ENCODE data around the gene ZNF79. TPM values are rescaled to one million over a fixed set of nuclear protein-coding genes. Genes with fewer than 3 reads are reported as not detected.

ZNF79 gene
- total RNA-seq, 1 donor from 2014 or later = 6.2 TPM

GRCh38 chr9:127428348-127428747 lies 4.2 kb downstream of the ZNF79 start:
- H3K27ac ChIP-seq (replicated peaks) = no peak overlapping the region

GRCh38 chr9:127430415-127430814 lies 6.2 kb downstream of the ZNF79 start:
- H3K36me3 ChIP-seq = peaks cover 59% of the 10 kb centered on the region

More at GRCh38 chr9:127428348-127428747, 4.2 kb downstream of the ZNF79 start:
- no peak for DNase-seq
- Histone ChIP-seq H3K4me3 (no peak overlapping the region), H3K27me3 (ENCODE audit: low read depth) (no peaks in the 10 kb centered on the region), H3K9me3 (replicated peaks) (no peaks in the 10 kb centered on the region), H3K4me1 (peaks cover 39% of the 10 kb centered on the region), H3K36me3 (peaks cover 38% of the 10 kb centered on the region)
- intact Hi-C loops (cut with micrococcal nuclease) = no loop called here
- no peak for TF ChIP-seq CTCF (IDR thresholded peaks at IDR 0.05; ENCODE audit: borderline replicate concordance)

GRCh38 chr9:127437497-127438264 lies 13.5 kb downstream of the ZNF79 start:
- H3K36me3 ChIP-seq = peaks cover 95% of the 10 kb centered on the region
- intact Hi-C loops (cut with micrococcal nuclease) = no loop called here
- no peak for DNase-seq
- no peaks in the 10 kb centered on the region for H3K4me1 ChIP-seq
- no peak overlapping the region for H3K4me3 ChIP-seq
- TF ChIP-seq CTCF (IDR thresholded peaks at IDR 0.05; ENCODE audit: borderline replicate concordance) = no peak
- H3K27me3 ChIP-seq (ENCODE audit: low read depth) = no peaks in the 10 kb centered on the region
- H3K9me3 ChIP-seq (replicated peaks) = no peaks in the 10 kb centered on the region
- H3K27ac ChIP-seq (replicated peaks) = no peak overlapping the region

More at GRCh38 chr9:127430415-127430814, 6.2 kb downstream of the ZNF79 start:
- no peak for DNase-seq
- no peaks in the 10 kb centered on the region for H3K27me3 ChIP-seq (ENCODE audit: low read depth)
- H3K27ac ChIP-seq (replicated peaks) = no peak overlapping the region
- H3K4me1 ChIP-seq = peaks cover 23% of the 10 kb centered on the region
- no peak for TF ChIP-seq CTCF (IDR thresholded peaks at IDR 0.05; ENCODE audit: borderline replicate concordance)
- no peaks in the 10 kb centered on the region for H3K9me3 ChIP-seq (replicated peaks)
- no peak overlapping the region for H3K4me3 ChIP-seq
- intact Hi-C loops (cut with micrococcal nuclease) = no loop called here

- TF ChIP-seq CTCF (IDR thresholded peaks at IDR 0.05; ENCODE audit: borderline replicate concordance) = no peak
- no peaks in the 10 kb centered on the region for H3K9me3 ChIP-seq (replicated peaks)
- intact Hi-C loops (cut with micrococcal nuclease) = no loop called here
- no peak for DNase-seq
- H3K4me3 ChIP-seq = no peak overlapping the region
- H3K4me1 ChIP-seq = no peaks in the 10 kb centered on the region
- H3K36me3 ChIP-seq = peaks cover 95% of the 10 kb centered on the region
- H3K27ac ChIP-seq (replicated peaks) = no peak overlapping the region
- H3K27me3 ChIP-seq (ENCODE audit: low read depth) = no peaks in the 10 kb centered on the region
These were observed 14.2 kb downstream of the ZNF79 start for GRCh38 chr9:127438394-127438793.

GRCh38 chr9:127444283-127444920 lies 20.2 kb downstream of the ZNF79 start:
- Histone ChIP-seq H3K4me3 (no peak overlapping the region), H3K9me3 (replicated peaks) (no peaks in the 10 kb centered on the region), H3K27ac (replicated peaks) (no peak overlapping the region), H3K36me3 (peaks cover 97% of the 10 kb centered on the region), H3K4me1 (peaks cover 13% of the 10 kb centered on the region), H3K27me3 (ENCODE audit: low read depth) (no peaks in the 10 kb centered on the region)
- intact Hi-C loops (cut with micrococcal nuclease) = no loop called here
- DNase-seq = no peak
- TF ChIP-seq CTCF (IDR thresholded peaks at IDR 0.05; ENCODE audit: borderline replicate concordance) = no peak

All from left ventricle myocardium inferior (tissue), 1 donor.